Jurkat, Clone E6-1 (cell line): ENCODE results near the gene RSAD1.
"Not testable (repeated sequence)": the region's sequence is repeated elsewhere in the genome, so short reads cannot be mapped to it uniquely, and the experiment has no call there.

Experiments used
- DNase-seq: peaks from one replicate; pipeline ENCODE4 v3.0.0-alpha.2; 2011; ENCODE audit warnings: low read depth, low spot score
- H3K4me3 ChIP-seq: 2 replicates; pipeline ENCODE4 v1.5.1; 2011; ENCODE audit warnings: mild to moderate bottlenecking, low read length, control low read depth, moderate library complexity

Gene RSAD1

DNA sequence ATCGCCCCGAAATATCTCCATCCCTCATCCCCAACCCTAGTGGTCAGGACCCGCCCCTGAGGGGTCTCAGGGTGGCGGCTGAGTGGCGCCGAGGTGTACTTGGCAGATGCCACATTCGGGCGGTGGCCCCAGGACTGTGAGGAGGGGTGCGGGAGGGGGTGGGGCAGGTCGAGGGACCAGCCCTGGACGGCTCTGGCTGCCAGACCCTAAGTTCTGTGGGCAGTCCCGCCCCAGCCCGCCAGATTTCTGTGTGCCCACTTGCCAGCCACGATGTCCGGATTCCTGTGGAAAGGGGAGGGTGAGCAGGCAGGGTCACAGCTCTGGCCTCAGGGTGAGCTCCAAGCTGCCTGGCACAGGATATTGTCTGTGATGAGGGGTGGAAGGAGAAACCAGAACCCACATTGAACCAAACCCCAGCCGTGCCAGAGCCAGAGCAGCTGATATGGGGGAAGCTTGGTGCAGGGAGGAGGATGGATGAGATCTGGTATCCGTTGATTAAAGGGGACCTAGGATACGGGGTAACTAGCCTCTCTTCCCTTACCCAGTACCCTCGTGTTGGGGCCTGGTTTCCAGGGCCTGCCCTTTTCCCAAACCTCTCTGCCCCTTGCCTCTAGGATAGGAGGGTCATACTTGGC is 8.9 kb upstream of the RSAD1 start:
- no peak overlapping the region for H3K4me3 ChIP-seq
- no peak for DNase-seq

- H3K4me3 ChIP-seq: no peak overlapping the region
- DNase-seq: no peak
Observed at GRCh38 chr17:50470426-50470825, 8.2 kb upstream of the RSAD1 start.

- peak; percentile 25 for DNase-seq
Observed at GRCh38 chr17:50471009-50471905, 7.4 kb upstream of the RSAD1 start.

DNA sequence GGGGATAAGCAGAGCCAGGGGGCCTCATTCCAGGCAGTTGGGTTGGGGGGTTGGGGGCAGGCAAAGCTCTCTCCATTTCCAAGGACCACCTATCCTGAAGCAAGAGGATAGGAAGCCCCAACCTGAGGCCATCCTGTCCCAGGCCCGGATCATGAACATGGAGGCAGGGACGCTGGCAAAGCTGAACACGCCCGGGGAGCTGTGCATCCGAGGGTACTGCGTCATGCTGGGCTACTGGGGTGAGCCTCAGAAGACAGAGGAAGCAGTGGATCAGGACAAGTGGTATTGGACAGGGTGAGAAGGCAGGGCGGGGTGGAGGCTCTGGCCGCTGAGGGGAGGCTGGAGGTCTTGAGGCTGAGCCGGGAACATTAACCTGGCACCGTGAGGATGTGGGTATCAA is 6.4 kb upstream of the RSAD1 start:
- no peak for DNase-seq

More at GRCh38 chr17:50471009-50471905, 7.4 kb upstream of the RSAD1 start:
- no peak overlapping the region for H3K4me3 ChIP-seq

GRCh38 chr17:50472761-50473161 is 5.9 kb upstream of the RSAD1 start:
- H3K4me3 ChIP-seq, DNase-seq: not testable (repeated sequence)

More for the DNA sequence above, 6.4 kb upstream of the RSAD1 start:
- no peak overlapping the region for H3K4me3 ChIP-seq

DNA sequence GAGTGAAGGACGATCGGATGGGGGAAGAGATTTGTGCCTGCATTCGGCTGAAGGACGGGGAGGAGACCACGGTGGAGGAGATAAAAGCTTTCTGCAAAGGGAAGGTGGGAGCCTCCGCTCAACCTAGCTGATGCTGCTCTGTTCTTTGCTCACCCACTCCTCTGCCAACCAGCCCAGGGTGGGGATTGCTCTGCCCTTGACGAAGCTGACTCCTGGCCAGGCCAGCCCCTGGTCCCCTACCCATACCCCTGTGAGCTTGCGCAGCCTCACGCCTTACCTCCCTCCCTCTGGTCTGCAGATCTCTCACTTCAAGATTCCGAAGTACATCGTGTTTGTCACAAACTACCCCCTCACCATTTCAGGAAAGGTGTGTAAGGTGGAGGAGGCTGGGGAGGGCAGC is 4.8 kb upstream of the RSAD1 start:
- no peak for DNase-seq
- H3K4me3 ChIP-seq: no peak overlapping the region

- no peak for DNase-seq
- H3K4me3 ChIP-seq: no peak overlapping the region
Observed at GRCh38 chr17:50474523-50474922, 4.1 kb upstream of the RSAD1 start.

- no peak for DNase-seq
Observed at GRCh38 chr17:50475362-50475761, 3.3 kb upstream of the RSAD1 start.

GRCh38 chr17:50475775-50476544 is 2.7 kb upstream of the RSAD1 start:
- H3K4me3 ChIP-seq, DNase-seq: not testable (repeated sequence)

More at GRCh38 chr17:50475362-50475761, 3.3 kb upstream of the RSAD1 start:
- no peak overlapping the region for H3K4me3 ChIP-seq

GRCh38 chr17:50476545-50477315 is 1.9 kb upstream of the RSAD1 start:
- no peak for DNase-seq
- H3K4me3 ChIP-seq: no peak overlapping the region

- DNase-seq: no peak
- H3K4me3 ChIP-seq: peak overlapping the region; percentile 94
Observed at GRCh38 chr17:50477976-50478375, 684 bp upstream of the RSAD1 start.

DNA sequence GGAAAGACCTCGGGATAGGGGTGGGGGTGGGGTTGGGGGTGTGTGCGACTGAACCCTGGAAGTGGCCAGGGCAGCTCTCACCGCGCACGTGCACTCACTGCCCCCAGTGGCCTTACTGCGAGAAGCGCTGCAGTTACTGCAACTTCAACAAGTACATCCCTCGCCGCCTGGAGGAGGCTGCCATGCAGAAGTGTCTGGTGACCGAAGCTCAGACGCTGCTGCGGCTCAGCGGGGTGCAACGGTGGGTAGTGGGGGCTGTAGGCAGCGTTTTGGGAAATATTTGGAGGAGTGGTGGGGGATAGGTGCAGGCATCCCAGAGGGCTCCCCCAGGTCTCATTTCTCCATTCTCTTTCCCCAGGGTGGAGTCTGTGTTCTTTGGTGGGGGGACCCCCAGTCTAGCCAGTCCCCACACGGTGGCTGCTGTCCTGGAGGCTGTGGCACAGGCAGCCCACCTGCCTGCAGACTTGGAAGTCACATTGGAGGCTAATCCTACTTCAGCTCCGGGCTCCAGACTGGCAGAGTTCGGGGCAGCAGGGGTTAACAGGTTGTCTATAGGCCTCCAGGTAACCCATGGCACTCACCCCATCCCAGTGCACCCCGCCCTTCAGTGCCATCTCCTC is 972 bp downstream of the RSAD1 start:
- peak; percentile 80 for DNase-seq
- H3K4me3 ChIP-seq: peak overlapping the region; percentile 94

DNA sequence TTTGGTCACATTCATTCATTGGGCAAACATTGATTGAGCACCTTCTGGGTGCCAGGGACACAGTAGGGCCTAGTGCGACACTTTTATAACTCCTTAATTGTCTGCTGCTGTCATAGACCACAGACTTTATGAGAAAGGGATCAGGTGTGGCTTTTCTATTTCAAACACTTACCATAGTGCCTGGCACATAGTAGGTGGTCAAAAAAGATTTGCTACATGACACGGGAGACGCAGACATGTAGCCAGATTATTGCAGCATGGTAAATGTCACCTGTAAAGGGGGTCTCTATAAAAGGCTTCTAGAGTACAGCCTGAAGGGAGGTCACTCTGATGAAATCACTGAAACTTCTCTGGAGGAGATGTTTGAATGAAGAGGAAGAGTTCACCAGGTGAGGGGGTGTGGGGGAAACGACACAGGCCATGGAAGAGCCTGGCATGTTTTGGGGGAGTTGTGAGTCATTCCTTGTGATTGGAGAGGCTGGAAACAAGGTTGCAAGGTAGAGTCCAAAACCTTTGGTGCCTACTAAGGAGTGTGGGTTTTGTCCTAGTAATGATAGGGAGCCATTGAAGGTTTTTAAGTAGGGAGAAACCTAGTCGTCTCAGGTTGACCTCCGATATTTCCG is 1.6 kb downstream of the RSAD1 start:
- H3K4me3 ChIP-seq: peak overlapping the region; percentile 94
- no peak for DNase-seq

DNA sequence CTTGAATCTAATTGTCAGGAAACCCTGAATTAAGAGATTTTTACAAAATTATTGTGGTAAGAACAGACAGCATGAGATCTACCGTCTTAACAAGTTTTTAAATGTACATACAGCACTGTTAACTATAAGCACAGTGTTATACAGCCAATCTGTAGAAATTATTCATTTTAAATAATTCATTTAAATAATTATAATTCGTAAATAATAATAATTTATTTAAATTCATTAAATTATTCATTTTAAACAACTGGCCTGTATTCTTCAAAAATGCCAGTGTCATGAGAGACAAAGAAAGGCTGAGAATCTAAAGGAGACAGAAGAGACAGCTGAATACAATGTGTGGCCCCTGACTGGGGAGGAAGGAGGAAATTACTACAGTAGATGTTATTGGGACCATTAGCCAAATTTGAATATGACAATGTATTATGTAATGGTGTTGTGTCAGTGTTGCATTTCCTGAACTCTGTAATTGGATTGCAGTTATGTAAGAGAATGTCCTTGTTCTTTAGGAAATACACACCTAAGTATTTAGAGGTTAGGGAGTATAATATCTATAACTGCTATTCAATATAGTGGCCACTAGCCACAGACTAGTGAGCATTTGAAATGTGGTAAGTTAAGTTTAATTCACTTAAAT is 2.3 kb downstream of the RSAD1 start:
- DNase-seq: no peak

GRCh38 chr17:50481648-50482047 is 3.0 kb downstream of the RSAD1 start:
- no peak for DNase-seq
- H3K4me3 ChIP-seq: no peak overlapping the region

More for the DNA sequence above, 2.3 kb downstream of the RSAD1 start:
- H3K4me3 ChIP-seq: no peak overlapping the region

DNA sequence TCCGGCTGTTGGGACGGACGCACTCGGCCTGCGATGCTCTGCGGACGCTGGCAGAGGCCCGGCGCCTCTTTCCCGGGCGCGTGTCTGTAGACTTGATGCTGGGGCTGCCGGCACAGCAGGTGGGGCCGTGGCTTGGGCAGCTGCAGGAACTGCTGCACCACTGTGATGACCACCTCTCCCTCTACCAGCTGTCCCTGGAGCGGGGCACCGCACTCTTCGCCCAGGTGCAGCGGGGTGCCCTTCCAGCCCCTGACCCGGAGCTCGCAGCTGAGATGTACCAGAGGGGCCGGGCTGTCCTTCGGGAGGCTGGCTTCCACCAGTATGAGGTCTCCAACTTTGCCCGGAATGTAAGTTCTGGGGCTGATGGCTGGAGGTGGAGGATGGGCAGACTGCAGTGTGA is 3.5 kb downstream of the RSAD1 start:
- DNase-seq: no peak
- no peak overlapping the region for H3K4me3 ChIP-seq

- no peak overlapping the region for H3K4me3 ChIP-seq
- peak; percentile 32 for DNase-seq
Observed at GRCh38 chr17:50482516-50482915, 3.9 kb downstream of the RSAD1 start.

- DNase-seq: no peak
- H3K4me3 ChIP-seq: no peak overlapping the region
Observed at GRCh38 chr17:50483266-50483665, 4.6 kb downstream of the RSAD1 start.
